GM10266 (cell line): ENCODE data around the gene PGPEP1.

Experiments
- DNase-seq: peaks from one replicate; pipeline ENCODE4 v3.0.0; 2012; ENCODE audit errors: extremely low spot score
- TF ChIP-seq, protein P1 (sequence below): IDR thresholded peaks from 2 replicates; pipeline ENCODE4 v1.5.1; 2012; ENCODE audit warnings: mild to moderate bottlenecking, low read depth; ENCODE audit not compliant: control insufficient read depth, insufficient read depth; ENCODE audit errors: missing control alignments

Gene PGPEP1

GRCh38 chr19:18309525-18310064 is 30.8 kb upstream of the PGPEP1 start:
- TF ChIP-seq, protein P1, sequence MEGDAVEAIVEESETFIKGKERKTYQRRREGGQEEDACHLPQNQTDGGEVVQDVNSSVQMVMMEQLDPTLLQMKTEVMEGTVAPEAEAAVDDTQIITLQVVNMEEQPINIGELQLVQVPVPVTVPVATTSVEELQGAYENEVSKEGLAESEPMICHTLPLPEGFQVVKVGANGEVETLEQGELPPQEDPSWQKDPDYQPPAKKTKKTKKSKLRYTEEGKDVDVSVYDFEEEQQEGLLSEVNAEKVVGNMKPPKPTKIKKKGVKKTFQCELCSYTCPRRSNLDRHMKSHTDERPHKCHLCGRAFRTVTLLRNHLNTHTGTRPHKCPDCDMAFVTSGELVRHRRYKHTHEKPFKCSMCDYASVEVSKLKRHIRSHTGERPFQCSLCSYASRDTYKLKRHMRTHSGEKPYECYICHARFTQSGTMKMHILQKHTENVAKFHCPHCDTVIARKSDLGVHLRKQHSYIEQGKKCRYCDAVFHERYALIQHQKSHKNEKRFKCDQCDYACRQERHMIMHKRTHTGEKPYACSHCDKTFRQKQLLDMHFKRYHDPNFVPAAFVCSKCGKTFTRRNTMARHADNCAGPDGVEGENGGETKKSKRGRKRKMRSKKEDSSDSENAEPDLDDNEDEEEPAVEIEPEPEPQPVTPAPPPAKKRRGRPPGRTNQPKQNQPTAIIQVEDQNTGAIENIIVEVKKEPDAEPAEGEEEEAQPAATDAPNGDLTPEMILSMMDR: no peak
- DNase-seq: no peak

DNA sequence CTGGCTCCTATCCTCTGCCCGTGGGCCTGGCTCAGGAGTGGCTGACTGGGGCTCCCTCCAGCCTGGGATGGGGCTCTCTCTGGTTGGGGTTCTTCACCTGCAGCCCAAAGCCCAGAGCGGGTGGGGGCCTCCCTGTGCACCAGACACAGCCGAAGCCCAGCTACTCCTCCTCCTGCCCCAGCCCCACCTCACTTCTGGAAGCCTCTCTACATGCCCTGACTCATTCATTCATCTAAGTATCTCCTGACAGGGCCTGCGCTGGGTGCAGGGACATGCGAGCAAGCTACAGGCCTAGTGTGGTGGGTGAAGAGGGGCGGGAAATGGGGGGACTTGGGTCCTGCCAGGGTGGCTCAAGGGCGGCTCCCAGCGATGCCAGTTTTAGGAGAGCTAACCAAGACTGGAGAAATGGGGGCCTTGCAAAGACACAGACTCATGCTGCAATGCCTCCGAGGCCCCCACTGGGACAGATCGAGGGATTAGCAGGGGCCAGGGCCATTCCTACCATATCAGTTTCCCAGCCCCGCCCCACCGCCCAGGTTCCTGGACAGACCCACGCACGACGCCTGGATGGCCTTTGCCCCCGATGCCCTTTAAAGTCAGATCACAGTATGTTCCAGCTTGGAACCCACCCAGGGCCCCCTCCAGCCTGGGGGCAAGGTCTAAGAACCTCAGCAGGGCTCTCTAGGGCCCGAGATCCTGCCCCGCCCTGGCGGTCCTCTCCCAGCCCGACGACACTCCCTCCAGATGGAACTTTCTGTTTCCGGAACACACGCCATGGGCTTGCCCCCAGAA is 30.1 kb upstream of the PGPEP1 start:
- TF ChIP-seq, protein P1: no peak
- no peak for DNase-seq

DNA sequence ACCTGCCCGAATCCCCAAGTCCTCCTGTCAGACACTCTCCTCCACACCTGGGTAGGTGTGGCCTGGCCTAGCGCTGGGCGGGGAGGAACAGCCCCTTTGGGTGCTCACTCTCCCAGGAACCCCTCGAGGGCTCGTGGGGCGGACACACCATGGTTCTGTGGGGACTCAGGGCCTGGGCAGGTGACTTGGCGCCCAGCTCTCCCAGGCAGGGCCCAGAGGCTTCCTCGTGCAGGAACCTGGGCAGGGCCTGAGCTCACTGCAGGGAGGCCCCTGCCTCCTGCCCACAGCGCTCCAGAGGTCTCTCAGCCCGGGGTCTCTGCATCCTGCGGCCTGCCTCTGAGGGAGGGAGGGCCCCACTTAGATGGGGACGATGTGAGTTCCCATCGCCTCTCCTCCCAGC is 29.4 kb upstream of the PGPEP1 start:
- TF ChIP-seq, protein P1: no peak

GRCh38 chr19:18311502-18312091 is 28.8 kb upstream of the PGPEP1 start:
- no peak for DNase-seq
- TF ChIP-seq, protein P1: no peak

More for the DNA sequence above, 29.4 kb upstream of the PGPEP1 start:
- no peak for DNase-seq

- DNase-seq: no peak
- TF ChIP-seq, protein P1: no peak
Measured at GRCh38 chr19:18312092-18312534, 28.3 kb upstream of the PGPEP1 start.

DNA sequence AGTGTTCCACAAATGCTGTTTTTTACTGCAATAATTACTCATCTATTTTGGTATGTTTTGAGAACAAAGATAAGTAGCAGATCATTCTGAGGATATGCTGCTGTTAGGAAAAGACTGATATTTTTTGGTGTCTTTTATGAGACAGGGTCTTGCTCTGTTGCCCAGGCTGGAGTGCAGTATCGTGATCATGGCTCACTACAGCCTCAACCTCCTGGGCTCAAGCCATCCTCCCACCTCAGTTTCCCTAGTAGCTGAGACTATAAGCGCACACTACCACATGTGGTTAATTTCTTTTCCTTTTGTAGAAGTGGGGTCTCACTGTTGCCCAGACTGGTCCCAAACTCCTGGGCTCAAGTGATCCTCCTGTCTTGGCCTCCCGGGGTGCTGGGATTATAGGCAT is 27.0 kb upstream of the PGPEP1 start:
- TF ChIP-seq, protein P1: no peak
- DNase-seq: no peak
